GM06990 (cell line): ENCODE data around the gene SIAE.
A peak's percentile ranks its signal among the peaks of the same experiment; 100 is the strongest.

Experiments used
- DNase-seq: peaks from one replicate; pipeline ENCODE4 v3.0.0-alpha.2; 2011; ENCODE audit not compliant: insufficient read length; ENCODE audit errors: extremely low read depth
- H3K27me3 ChIP-seq: replicated peaks from 2 replicates; pipeline ENCODE4 v1.6.0; 2011; ENCODE audit warnings: low read length; ENCODE audit not compliant: control insufficient read depth, insufficient read depth
- H3K36me3 ChIP-seq: 2 replicates; pipeline ENCODE4 v1.5.1; 2011; ENCODE audit warnings: low read length; ENCODE audit not compliant: control insufficient read depth, insufficient read depth
- H3K4me3 ChIP-seq: replicated peaks from 2 replicates; pipeline ENCODE4 v1.5.1; 2011; ENCODE audit warnings: low read depth, mild to moderate bottlenecking, control low read depth, low read length
- TF ChIP-seq, protein P1 (sequence below): IDR thresholded peaks from 2 replicates; pipeline ENCODE4 v1.5.1; 2011; ENCODE audit warnings: low read length, control low read depth, mild to moderate bottlenecking, inconsistent platforms; ENCODE audit not compliant: insufficient read depth, poor library complexity, severe bottlenecking

Gene SIAE

DNA sequence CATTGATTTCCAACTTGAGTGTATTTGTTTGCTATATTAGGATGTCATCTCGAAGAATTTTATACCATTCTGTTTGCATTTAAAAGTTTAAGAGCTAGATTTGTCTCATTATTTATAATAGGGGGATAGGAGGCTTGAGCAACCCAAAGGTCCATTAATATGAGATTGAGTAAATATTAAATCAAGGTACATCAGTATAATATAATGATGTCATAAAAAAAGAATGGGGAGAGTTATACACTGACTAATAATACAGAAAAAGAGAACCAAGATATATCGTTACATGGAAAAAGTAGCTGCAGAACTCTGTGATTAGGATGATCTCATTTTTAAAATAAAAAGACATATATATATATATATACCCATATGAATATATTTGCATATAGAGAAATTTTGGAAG is 19.6 kb upstream of the SIAE start:
- TF ChIP-seq, protein P1, sequence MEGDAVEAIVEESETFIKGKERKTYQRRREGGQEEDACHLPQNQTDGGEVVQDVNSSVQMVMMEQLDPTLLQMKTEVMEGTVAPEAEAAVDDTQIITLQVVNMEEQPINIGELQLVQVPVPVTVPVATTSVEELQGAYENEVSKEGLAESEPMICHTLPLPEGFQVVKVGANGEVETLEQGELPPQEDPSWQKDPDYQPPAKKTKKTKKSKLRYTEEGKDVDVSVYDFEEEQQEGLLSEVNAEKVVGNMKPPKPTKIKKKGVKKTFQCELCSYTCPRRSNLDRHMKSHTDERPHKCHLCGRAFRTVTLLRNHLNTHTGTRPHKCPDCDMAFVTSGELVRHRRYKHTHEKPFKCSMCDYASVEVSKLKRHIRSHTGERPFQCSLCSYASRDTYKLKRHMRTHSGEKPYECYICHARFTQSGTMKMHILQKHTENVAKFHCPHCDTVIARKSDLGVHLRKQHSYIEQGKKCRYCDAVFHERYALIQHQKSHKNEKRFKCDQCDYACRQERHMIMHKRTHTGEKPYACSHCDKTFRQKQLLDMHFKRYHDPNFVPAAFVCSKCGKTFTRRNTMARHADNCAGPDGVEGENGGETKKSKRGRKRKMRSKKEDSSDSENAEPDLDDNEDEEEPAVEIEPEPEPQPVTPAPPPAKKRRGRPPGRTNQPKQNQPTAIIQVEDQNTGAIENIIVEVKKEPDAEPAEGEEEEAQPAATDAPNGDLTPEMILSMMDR, result no peak
- Histone ChIP-seq H3K27me3 (no peaks in the 10 kb centered on the region), H3K36me3 (no peaks in the 10 kb centered on the region), H3K4me3 (no peak overlapping the region)
- DNase-seq, result no peak

DNA sequence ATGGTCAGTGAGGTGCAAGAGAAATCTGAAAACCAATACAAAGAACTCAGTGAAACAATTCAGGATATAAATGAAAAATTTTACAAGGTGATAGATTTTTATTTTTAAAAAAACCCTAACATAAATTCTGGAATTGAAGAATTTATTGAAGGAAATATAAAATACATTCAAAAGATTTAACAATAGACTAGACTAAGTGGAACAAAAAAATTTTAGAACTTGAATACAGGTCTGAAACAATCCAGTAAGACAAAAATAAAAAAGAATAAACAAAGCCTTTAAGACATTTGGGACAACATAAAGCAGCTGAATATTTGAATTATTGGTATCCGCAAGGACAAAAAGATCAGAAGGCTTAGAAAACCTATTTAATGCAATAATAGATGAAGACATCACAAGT is 8.9 kb upstream of the SIAE start:
- DNase-seq, result no peak
- Histone ChIP-seq H3K4me3 (no peak overlapping the region), H3K27me3 (no peaks in the 10 kb centered on the region), H3K36me3 (no peaks in the 10 kb centered on the region)
- TF ChIP-seq, protein P1, result no peak

DNA sequence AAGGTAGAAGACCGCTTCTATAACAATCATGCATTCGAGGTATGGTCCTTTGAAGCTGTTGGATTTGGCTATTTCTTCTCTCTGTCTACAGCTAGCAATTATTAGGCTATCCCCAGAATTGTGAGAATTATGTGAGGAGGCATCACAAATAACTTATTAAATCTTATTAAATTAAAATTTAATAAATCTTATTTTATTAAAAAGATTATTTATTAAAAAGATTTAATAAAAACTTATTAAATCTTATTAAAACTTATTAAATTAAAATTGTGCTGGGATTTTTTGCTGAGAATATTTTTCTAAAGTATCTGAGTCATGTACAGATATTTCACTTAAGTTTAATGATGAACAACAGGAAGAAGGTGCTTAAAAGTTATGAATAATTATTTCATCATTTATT is 7.9 kb upstream of the SIAE start:
- DNase-seq, result no peak
- TF ChIP-seq, protein P1, result no peak
- H3K36me3 ChIP-seq, result no peaks in the 10 kb centered on the region
- H3K27me3 ChIP-seq, result no peaks in the 10 kb centered on the region
- no peak overlapping the region for H3K4me3 ChIP-seq

DNA sequence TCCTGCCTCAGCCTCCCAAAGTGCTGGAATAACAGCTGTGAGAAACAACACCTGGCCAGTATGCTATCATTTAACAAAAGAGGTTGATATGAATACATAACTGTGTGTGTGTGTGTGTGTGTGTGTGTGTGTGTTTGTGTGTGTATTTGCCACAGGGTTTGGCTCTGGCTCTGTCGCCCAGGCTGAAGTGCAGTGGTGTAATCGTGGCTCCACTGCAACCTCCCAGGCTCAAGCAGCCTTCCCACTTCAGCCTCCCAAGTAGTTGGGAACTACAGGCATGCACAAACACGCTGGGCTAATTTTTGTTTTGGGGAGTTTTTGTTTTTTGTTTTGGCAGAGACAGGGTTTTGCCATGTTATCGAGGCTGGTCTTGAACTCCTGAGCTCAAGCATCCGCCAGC is 4.9 kb upstream of the SIAE start:
- Histone ChIP-seq H3K4me3 (no peak overlapping the region), H3K27me3 (no peaks in the 10 kb centered on the region), H3K36me3 (no peaks in the 10 kb centered on the region)
- TF ChIP-seq, protein P1, result no peak
- no peak for DNase-seq

DNA sequence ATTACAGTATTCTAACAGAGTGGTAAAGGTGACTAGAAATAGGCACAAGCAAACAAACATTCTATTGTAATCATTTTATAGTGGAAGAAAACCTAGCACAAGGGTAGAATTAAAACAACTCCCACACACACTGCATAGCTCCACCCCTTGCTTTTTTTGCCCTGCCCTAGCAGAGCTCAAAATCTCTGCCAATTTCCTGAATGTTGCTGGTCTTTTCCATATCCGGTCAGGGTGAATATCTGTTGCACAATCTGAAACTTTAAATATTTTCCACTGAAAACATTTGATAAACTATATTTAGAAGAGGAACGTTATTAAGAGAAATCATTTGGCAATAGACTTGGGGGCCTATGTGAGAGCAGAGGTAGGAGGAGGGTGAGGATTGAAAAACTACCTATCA is 2.8 kb upstream of the SIAE start:
- Histone ChIP-seq H3K36me3 (no peaks in the 10 kb centered on the region), H3K4me3 (no peak overlapping the region), H3K27me3 (no peaks in the 10 kb centered on the region)
- TF ChIP-seq, protein P1, result no peak
- DNase-seq, result no peak

DNA sequence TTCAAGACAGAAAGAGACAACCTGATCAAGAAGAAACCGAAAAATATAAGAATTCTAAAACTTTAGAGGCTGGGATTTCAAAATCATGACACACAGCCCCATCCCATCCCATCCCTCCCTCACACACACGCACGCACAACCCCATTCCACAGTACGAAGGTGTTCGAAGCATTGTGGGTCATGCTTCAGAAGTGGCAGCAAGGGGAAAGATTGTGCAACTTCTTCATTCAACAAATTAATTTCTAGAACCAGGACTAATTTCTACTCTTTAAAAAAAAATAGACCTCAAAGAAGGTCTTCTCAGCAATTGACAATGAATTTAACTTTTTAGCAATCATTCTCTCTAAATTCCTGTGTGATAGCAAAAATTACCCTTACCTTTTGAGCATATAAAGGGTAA is 1.0 kb upstream of the SIAE start:
- TF ChIP-seq, protein P1, result no peak
- no peaks in the 10 kb centered on the region for H3K36me3 ChIP-seq
- H3K27me3 ChIP-seq, result no peaks in the 10 kb centered on the region
- H3K4me3 ChIP-seq, result peak overlapping the region; percentile 85; the same call in 1 of the 2 replicates
- DNase-seq, result no peak
